Measurements from ENCODE around the gene RNU2-63P.
"Not testable (repeated sequence)": the region's sequence is repeated elsewhere in the genome, so short reads cannot be mapped to it uniquely, and the experiment has no call there.

The RNU2-63P gene

DNA sequence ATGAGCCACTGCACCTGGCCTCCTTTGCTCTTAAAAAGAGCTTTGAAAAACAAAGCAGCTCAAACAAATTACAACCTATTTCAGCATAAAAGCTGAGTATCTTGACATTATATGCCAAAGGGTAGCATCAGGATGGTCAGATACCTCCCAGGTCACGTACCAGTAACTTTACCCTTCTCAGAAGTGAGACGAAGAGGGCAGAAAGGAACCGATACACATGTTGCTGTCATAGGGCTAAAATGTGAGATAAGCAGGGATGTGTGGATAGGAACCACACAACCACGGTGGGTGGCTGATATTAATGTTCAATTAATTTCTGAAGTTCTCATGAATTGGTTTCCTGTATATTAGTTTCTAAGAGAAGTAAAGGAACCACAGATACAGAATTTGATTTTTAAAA lies 12.6 kb upstream of the RNU2-63P start:
- no peak for DNase-seq (ENCODE audit: low read depth)

- no peak for DNase-seq (ENCODE audit: low read depth)
Observed at GRCh38 chr2:88027697-88028389, 11.5 kb upstream of the RNU2-63P start.

DNA sequence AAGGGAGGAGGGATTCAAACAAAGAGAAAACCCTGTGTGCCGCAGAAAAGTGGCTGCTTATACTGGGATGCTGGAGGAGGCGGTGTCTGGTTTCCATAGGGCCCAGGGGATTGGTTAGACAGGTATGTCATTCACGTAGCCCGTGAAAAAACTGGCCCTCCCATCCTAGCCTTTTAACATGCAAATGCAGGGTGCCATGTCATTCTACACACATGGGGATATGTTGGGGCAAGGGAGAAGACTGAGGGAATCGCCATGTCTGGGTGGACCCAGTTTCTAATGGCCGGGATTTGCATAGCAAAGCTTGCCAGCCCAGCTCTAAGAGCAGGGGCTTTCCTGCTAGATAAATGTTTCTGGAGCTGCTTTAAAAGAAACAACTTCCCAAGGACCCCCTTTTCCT lies 8.2 kb upstream of the RNU2-63P start:
- no peak for DNase-seq (ENCODE audit: low read depth)

DNA sequence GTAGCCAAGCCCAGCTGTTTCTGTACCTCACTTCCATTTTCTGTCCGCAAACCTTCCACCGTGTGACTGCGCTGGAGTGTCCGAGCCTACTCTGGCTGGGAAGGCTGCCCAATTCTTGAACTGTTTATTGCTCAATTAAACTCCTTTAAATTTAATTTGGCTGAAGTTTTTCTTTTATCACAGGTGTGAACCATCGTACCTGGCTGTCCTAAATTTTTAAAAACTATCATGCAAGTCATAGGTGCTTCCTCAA lies 6.2 kb upstream of the RNU2-63P start:
- no peak for DNase-seq (ENCODE audit: low read depth)

DNA sequence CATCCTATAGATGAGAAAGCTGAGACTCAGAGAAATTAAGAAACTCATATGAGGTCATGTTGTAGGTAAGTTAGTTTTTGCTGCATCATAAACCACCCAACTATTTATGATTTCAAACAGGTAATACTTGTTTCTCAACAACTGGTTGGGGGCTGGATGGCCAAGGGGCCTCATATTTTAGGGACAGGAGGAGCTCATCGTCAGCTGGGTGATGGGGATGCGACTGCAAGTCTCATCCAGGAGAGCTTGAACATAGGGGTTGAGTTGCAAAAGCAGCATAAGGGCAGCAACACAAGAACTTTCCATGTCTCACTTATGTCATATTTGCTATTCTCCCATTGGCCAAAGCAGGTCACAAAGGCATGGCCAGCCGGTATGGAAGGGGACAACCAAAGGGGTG lies 3.6 kb upstream of the RNU2-63P start:
- no peak for DNase-seq (ENCODE audit: low read depth)

DNA sequence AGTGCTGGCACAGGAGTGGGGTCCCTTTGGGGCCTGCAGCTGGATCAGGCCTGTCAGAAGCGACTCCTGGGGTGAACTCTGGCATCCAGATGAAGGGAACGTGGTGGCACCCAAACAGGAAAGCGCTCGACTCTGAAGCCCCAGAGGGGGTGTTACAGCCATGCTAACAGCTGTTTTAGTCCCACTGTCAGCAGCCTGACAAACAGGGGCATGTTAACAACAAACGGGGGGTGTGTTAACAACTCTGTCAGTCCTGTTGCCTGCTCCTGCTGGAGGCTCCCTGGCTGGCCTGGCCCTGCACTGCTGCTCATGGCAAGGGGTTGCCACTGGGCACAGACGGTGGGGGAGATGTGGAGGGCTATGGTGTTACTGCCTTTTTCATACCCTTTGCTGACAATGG lies 2.6 kb upstream of the RNU2-63P start:
- DNase-seq (ENCODE audit: low read depth): no peak

- DNase-seq (ENCODE audit: low read depth): not testable (repeated sequence)
Observed at GRCh38 chr2:88018077-88018805, 1.9 kb upstream of the RNU2-63P start.

- DNase-seq (ENCODE audit: low read depth): not testable (repeated sequence)
Observed at GRCh38 chr2:88017780-88018038, 1.4 kb upstream of the RNU2-63P start.

GRCh38 chr2:88016960-88017779 lies 823 bp upstream of the RNU2-63P start:
- no peak for DNase-seq (ENCODE audit: low read depth)

DNA sequence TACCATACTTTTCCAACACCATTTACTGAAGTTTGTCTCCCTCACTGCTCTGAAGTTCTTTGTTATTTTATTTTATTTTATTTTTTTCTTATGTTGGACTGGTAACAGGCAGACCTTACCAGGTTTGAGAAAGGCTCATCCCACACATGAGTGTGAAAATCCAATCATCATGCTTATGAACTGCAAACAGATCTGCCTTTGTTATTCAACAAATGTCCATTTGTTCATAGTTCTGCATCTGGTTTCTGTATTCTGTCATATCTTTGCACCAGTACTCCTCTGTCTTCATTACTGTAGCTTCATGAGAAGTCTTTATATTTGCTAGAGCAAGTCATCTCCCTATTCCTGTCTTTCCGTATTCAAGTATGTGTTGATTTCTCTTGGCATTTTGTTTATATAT lies 5.3 kb downstream of the RNU2-63P start:
- no peak for DNase-seq (ENCODE audit: low read depth)

DNA sequence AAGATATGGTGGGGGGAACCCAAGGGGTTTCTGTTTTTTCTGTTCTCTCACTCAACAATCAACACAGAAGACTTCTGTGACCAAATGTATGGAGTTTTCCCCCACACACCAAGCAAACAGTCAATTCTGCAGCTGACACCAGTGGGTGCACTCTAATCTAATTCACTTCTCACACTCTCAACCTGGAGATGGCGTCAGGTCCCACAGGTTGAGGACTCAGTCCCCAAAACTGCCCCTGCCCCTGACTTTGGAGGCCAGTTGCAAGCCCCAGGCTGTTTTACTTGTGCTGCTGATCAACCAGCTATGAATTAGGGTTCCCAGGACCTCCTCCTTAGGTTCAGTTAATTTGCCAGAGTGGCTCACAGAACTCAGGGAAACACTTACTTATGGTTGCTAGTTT lies 6.2 kb downstream of the RNU2-63P start:
- DNase-seq (ENCODE audit: low read depth): no peak

- no peak for DNase-seq (ENCODE audit: low read depth)
Observed at GRCh38 chr2:88006912-88007439, 9.4 kb downstream of the RNU2-63P start.

- no peak for DNase-seq (ENCODE audit: low read depth)
Observed at GRCh38 chr2:88005776-88006175, 10.6 kb downstream of the RNU2-63P start.

DNA sequence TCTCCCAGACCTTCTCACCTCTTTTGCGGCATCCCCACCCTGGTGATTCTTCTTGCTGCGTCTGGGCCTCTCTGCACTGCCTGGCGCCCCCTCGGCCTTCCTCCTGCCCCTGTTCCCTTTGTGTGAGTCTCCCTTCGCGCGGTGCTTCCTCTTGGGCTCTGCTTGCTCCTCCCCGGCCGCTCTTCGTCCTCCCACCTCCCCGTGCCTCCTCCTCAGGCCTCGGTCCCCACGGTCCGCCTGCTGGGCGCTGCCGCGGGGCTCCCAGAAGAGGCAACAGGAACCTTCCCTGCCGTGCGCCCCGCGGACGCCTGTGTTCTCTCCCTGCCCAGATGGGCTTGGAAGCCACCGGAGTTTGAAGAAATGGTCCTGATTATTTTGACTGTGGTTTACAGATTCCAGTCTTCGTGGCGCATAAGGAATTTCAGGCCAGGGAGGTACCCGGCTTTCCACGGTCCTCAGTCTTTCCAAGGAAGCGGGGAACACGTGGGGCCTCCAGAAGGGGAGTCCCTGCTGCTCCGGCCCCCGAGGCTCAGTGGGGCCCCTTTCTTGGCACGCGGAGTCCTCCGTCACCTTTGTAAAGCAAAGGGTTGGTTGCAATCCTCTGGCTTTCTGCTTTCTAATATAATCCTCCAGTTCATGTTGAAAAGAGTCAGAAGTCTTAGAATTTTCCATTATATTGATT lies 13.1 kb downstream of the RNU2-63P start:
- no peak for DNase-seq (ENCODE audit: low read depth)

DNA sequence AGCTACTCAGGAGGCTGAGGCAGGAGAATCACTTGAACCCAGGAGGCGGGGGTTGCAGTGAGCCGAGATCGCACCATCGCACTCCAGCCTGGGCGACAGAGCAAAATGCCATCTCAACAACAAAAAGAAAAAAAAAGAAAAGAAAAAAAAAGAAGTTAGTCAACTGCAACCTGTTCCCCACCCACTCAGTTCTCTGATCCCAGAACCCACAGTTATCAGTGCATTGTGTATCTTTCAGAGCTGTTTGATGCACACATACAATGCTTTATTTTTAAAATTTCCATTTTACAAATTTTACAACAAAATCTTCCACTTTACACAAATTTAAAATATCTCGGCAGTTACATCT lies 14.0 kb downstream of the RNU2-63P start:
- DNase-seq (ENCODE audit: low read depth): no peak

DNA sequence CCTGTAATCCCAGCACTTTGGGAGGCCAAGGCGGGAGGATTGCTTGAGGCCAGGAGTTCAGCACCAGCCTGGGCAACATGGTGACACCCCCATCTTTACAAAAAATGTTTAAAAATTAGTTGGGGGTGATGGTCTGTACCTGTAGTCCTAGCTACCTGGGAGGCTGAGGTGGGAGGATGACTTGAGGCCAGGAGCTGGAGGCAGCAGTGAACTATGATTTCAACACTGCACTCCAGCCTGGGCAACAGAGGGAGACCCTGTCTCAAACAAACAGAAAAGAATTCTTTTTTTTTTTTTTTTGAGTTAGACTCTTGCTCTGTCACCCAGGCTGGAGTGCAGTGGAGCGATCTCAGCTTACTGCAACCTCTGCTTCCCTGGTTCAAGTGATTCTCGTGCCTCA lies 15.9 kb downstream of the RNU2-63P start:
- not testable (repeated sequence) for DNase-seq (ENCODE audit: low read depth)

GRCh38 chr2:87996570-87996969 lies 19.8 kb downstream of the RNU2-63P start:
- no peak for DNase-seq (ENCODE audit: low read depth)

DNA sequence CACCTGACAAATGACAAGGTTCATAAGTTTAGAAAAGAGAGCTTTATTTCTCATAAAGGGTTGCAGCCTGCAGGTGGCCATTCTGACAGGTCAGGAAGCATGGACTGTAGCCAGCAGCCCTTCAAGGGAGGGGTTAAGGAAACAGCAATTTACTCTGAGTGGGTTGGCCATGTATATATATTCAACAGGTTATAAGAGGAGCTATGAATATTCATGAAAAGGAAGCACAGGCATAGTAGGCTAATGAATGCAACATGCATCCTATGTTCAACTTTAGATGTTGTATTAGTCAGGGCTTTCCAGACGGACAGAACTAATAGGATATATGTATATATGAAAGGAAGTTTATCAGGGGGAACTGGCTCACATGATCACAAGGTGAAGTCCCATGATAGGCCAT lies 20.6 kb downstream of the RNU2-63P start:
- no peak for DNase-seq (ENCODE audit: low read depth)

DNA sequence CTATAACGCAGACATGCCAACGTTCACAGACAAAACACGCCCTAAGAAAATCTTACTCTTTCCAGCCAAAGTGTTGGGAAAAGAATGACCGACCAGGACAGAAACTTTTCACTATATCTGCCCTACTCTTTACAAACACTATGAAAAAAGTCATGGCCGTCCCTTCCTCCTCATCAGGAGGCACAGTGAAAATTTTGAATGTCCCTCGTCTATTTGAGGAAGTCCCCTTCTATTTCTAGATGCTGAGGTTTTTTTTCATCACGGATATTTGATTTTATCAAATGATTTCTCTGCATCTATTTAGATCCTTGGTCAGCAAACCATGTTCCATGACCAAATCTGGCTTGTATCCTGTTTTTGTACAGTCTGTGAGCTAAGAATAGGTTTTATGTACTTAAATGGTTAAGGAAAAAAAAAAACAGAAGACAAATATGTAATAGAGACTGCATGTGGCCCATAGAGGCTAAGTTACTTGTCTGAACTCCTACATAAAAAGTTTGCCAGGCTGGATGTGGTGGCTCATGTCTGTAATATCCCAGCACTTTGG lies 22.0 kb downstream of the RNU2-63P start:
- not testable (repeated sequence) for DNase-seq (ENCODE audit: low read depth)

DNA sequence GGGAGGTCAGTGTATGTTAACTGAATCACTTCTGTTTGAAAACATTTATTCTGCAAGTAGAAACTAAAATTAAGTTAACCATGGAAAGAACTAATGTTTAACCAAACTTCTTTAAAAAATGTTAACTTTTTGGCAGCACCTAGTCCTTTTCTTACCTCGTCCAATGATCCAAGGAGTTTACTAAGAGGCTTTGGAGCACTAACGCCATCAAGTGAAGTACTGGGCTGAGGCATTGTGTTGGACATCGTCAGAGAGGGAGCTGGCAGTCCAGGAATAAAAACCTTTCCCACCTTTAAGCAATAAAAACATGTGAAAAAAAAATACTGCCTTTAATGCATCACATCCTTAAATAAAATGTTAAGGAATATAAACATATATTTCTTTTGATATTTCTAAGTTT lies 23.8 kb downstream of the RNU2-63P start:
- not testable (repeated sequence) for DNase-seq (ENCODE audit: low read depth)

- DNase-seq (ENCODE audit: low read depth): not testable (repeated sequence)
Observed at GRCh38 chr2:87987473-87987872, 28.9 kb downstream of the RNU2-63P start.

DNA sequence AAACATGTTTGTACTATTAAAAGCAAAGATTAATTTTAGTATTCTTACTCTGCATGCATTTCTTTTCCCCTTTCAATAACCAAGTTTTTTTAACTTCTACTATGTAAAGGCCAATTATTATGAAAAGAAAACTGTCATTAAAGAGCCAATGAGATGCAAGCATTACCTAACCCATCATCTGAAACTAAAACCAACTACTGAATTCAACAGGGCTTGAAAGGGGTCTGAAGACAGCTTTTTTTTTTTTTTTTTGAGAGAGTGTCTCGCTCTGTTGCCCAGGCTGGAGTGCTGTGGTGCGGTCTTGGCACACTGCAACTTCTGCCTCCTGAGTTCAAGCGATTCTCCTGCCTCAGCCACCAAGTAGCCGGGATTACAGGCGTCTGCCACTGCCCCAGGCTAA lies 30.4 kb downstream of the RNU2-63P start:
- not testable (repeated sequence) for DNase-seq (ENCODE audit: low read depth)

Measured in iris pigment epithelial cell (primary cell).